Endodermal cell (in vitro differentiated cells): ENCODE results near the gene SFSWAP. TPM values are rescaled to one million over a fixed set of nuclear protein-coding genes. Genes with fewer than 3 reads are reported as not detected.

Source experiments
- DNase-seq: peaks from one replicate; pipeline ENCODE4 v3.0.0-alpha.2; 2017
- H3K27ac ChIP-seq: 2 replicates; pipeline ENCODE4 v1.5.1; 2013; ENCODE audit warnings: mild to moderate bottlenecking, low read depth, low read length, moderate library complexity
- H3K27me3 ChIP-seq: 2 replicates; pipeline ENCODE4 v1.6.1; 2013; ENCODE audit warnings: mild to moderate bottlenecking, low read length, moderate library complexity; ENCODE audit not compliant: insufficient read depth, control insufficient read depth, poor library complexity, severe bottlenecking
- H3K36me3 ChIP-seq: 2 replicates; pipeline ENCODE4 v1.7.0; 2013; ENCODE audit warnings: mild to moderate bottlenecking, low read length, moderate library complexity; ENCODE audit not compliant: control insufficient read depth, insufficient read depth
- H3K4me1 ChIP-seq: one replicate; pipeline ENCODE4 v1.7.0; 2013; ENCODE audit warnings: low read length; ENCODE audit not compliant: control insufficient read depth, insufficient read depth
- H3K4me3 ChIP-seq: 2 replicates; pipeline ENCODE4 v1.5.1; 2013; ENCODE audit warnings: mild to moderate bottlenecking, low read length, moderate library complexity
- H3K9ac ChIP-seq: 2 replicates; pipeline ENCODE4 v1.6.1; 2013; ENCODE audit warnings: mild to moderate bottlenecking, low read length, moderate library complexity; ENCODE audit not compliant: poor library complexity, severe bottlenecking; ENCODE audit errors: extremely low read depth
- H3K9me3 ChIP-seq: 2 replicates; pipeline ENCODE4 v1.6.1; 2013; ENCODE audit warnings: mild to moderate bottlenecking, low read length, moderate library complexity; ENCODE audit not compliant: control insufficient read depth
- H3K27ac Mint-ChIP-seq: 2 replicates; pipeline ENCODE4 v1.8.0; 2020; ENCODE audit warnings: mixed read lengths
- H3K27me3 Mint-ChIP-seq: 2 replicates; pipeline ENCODE4 v1.8.0; 2021; ENCODE audit warnings: mild to moderate bottlenecking, mixed read lengths; ENCODE audit not compliant: insufficient read depth
- H3K36me3 Mint-ChIP-seq: 2 replicates; pipeline ENCODE4 v1.8.0; 2020; ENCODE audit warnings: low read depth, mixed read lengths
- H3K4me1 Mint-ChIP-seq: 2 replicates; pipeline ENCODE4 v1.8.0; 2020; ENCODE audit warnings: mixed read lengths
- H3K4me3 Mint-ChIP-seq: 2 replicates; pipeline ENCODE4 v1.8.0; 2020; ENCODE audit warnings: mild to moderate bottlenecking, moderate library complexity, mixed read lengths
- H3K9me3 Mint-ChIP-seq: 2 replicates; pipeline ENCODE4 v1.8.0; 2020; ENCODE audit warnings: mild to moderate bottlenecking, mixed read lengths
- WGBS, 2 experiments: methylation state at CpG; one replicate each; pipeline versions ENCODE4 v1.1.5 to v1.1.7; 2013; ENCODE audit warnings: missing lambda C conversion rate in 2 of 2, mixed read lengths in 1 of 2; ENCODE audit not compliant: insufficient coverage in 1 of 2, insufficient read length in 1 of 2; 5-methylcytosine and 5-hydroxymethylcytosine counted together
- total RNA-seq, 2 donors: library from RNA; stranded (reverse); fragmentation: NEBNext Ultra II Directional in 1 of 2; extraction: Animal tissue kit (Norgen Biotek cat#: 25700) in 1 of 2; gene quantifications; 2 replicates in 1 of 2; 3 replicates in 1 of 2; pipeline ENCODE4 v1.2.1, GENCODE V29; 2021
- TF ChIP-seq, protein P1 (sequence below): fragments of 200-600 bp; sonication (generic); conservative IDR thresholded peaks from 2 replicates; pipeline ENCODE4 v1.5.0; 2021; ENCODE audit warnings: antibody characterized with exemption, mild to moderate bottlenecking

Gene SFSWAP
- total RNA-seq, 2 donors from 2014 or later = 50.0 to 52.3 TPM

DNA sequence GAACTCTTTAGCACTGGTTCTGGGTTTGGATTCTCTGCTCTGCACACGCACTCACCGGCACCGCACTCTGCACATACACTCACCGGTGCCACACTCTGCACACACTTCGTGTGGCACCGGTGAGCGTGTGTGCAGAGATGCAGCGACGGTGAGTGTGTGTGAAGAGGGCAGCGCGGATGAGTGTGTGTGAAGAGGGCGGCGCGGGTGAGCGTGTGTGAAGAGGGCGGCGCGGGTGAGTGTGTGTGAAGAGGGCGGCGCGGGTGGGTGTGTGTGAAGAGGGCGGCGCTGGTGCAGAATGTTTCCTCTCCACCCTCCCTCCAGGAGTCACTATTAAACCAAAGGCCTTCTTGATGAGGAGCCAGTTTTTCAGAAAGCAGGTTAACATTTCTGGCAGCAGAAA, 68.1 kb downstream of the SFSWAP start:
- Mint-ChIP-seq H3K27ac (no peak overlapping the region), H3K36me3 (peaks cover 51% of the 10 kb centered on the region), H3K4me3 (no peak overlapping the region), H3K9me3 (no peaks in the 10 kb centered on the region), H3K27me3 (no peaks in the 10 kb centered on the region), H3K4me1 (peaks cover 17% of the 10 kb centered on the region)
- WGBS, 2 experiments = 97% methylated on average over 14 to 23 of the region's 23 CpGs
- Histone ChIP-seq H3K27me3 (no peaks in the 10 kb centered on the region), H3K9me3 (no peaks in the 10 kb centered on the region), H3K4me1 (no peaks in the 10 kb centered on the region), H3K4me3 (no peak overlapping the region), H3K36me3 (peaks cover 70% of the 10 kb centered on the region), H3K9ac (no peak overlapping the region), H3K27ac (no peak overlapping the region)
- DNase-seq = no peak
- TF ChIP-seq, protein P1, sequence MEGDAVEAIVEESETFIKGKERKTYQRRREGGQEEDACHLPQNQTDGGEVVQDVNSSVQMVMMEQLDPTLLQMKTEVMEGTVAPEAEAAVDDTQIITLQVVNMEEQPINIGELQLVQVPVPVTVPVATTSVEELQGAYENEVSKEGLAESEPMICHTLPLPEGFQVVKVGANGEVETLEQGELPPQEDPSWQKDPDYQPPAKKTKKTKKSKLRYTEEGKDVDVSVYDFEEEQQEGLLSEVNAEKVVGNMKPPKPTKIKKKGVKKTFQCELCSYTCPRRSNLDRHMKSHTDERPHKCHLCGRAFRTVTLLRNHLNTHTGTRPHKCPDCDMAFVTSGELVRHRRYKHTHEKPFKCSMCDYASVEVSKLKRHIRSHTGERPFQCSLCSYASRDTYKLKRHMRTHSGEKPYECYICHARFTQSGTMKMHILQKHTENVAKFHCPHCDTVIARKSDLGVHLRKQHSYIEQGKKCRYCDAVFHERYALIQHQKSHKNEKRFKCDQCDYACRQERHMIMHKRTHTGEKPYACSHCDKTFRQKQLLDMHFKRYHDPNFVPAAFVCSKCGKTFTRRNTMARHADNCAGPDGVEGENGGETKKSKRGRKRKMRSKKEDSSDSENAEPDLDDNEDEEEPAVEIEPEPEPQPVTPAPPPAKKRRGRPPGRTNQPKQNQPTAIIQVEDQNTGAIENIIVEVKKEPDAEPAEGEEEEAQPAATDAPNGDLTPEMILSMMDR = no peak

DNA sequence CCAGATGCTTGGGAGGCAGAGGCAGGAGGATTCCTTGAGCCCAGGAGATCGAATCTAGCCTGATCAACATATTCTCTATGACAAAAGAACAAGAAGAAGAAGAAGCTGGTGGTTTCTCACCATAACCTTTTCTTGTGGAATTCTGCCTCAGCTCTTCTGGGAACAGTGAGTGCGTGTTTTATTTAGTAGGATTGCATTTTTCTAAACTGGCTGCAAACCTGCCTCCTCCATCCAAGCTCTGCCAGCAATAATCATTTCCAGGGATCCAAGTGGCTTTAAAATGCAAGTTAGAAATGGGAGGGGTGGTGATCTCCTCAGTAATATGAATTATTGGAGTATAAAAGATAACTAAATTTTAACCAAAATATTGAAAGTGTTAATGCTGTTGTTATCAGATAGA, 71.2 kb downstream of the SFSWAP start:
- peaks cover 67% of the 10 kb centered on the region for H3K36me3 Mint-ChIP-seq
- no peak overlapping the region for H3K4me3 Mint-ChIP-seq

DNA sequence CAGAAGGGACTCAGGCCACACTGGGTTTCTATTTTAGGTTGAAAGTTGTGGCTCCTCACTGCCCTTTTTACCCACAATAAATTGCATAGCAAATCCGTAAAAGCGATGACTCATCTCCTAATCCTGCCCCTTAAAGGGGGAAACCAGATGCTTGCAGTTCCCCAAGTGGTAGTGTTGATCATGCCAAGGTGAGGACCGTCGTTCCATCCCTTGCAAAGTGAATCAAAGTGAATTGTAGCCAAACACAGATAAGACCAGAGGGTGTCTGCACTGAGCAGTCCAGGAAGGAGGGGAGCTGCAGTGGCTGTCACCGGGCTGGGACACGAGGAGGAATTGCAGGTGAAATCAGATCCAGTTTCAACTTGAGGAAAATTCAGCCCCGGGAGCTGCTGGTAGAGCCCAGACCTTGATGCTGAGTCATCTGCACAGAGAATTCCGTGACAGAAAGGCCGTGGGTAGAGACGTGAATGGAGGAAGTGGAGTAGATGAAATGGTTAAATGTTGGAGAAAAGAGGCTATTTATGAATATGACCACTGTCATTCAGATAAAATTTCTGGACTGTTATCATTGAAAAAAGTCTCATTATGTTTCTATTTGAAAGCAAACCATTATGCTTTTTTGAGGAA, 73.1 kb downstream of the SFSWAP start:
- peaks cover 68% of the 10 kb centered on the region for H3K36me3 ChIP-seq
- H3K4me1 ChIP-seq = no peaks in the 10 kb centered on the region
- peaks cover 64% of the 10 kb centered on the region for H3K36me3 Mint-ChIP-seq
- H3K9me3 ChIP-seq = no peaks in the 10 kb centered on the region
- H3K27ac Mint-ChIP-seq = peak overlapping the region; percentile 59
- DNase-seq = peak; percentile 83
- 63% methylated on average over 9 to 10 of the region's 10 CpGs for WGBS, 2 experiments
- H3K27ac ChIP-seq = peak overlapping the region; percentile 36
- H3K4me3 Mint-ChIP-seq = no peak overlapping the region
- no peak overlapping the region for H3K9ac ChIP-seq
- no peak overlapping the region for H3K4me3 ChIP-seq
- no peaks in the 10 kb centered on the region for H3K27me3 Mint-ChIP-seq
- TF ChIP-seq, protein P1 = no peak
- H3K4me1 Mint-ChIP-seq = peaks cover 14% of the 10 kb centered on the region
- H3K27me3 ChIP-seq = no peaks in the 10 kb centered on the region
- H3K9me3 Mint-ChIP-seq = no peaks in the 10 kb centered on the region

More for the DNA sequence above, 71.2 kb downstream of the SFSWAP start:
- TF ChIP-seq, protein P1 = no peak
- no peak overlapping the region for H3K9ac ChIP-seq
- H3K27ac ChIP-seq = no peak overlapping the region
- DNase-seq = no peak
- peaks cover 14% of the 10 kb centered on the region for H3K4me1 Mint-ChIP-seq
- H3K9me3 ChIP-seq = no peaks in the 10 kb centered on the region
- H3K27me3 ChIP-seq = no peaks in the 10 kb centered on the region
- H3K36me3 ChIP-seq = peaks cover 70% of the 10 kb centered on the region
- H3K9me3 Mint-ChIP-seq = no peaks in the 10 kb centered on the region
- no peaks in the 10 kb centered on the region for H3K27me3 Mint-ChIP-seq
- WGBS, 2 experiments = 98 to 100% methylated on average over 2 of the region's 2 CpGs
- H3K4me3 ChIP-seq = no peak overlapping the region
- H3K27ac Mint-ChIP-seq = no peak overlapping the region
- H3K4me1 ChIP-seq = no peaks in the 10 kb centered on the region
